Ascending aorta (tissue), 2 donors: ENCODE measurements around the gene ASRGL1. TPM values are rescaled to one million over a fixed set of nuclear protein-coding genes. Genes with fewer than 3 reads are reported as not detected.
A peak's percentile ranks its signal among the peaks of the same experiment; 100 is the strongest.

Source experiments
- DNase-seq, 2 donors: peaks; one replicate each; pipeline ENCODE4 v3.0.0-alpha.2; 2019; ENCODE audit warnings: low spot score in 2 of 2
- H3K27ac ChIP-seq, 2 donors: fragments of 200-600 bp; sonication (generic); one replicate each; pipeline ENCODE4 v1.5.1; 2016 to 2017; ENCODE audit warnings: mild to moderate bottlenecking in 1 of 2
- H3K27me3 ChIP-seq: fragments of 200-600 bp; sonication (generic); one replicate; pipeline ENCODE4 v1.5.1; 2017
- H3K36me3 ChIP-seq, 2 donors: fragments of 200-600 bp; sonication (generic); one replicate each; pipeline ENCODE4 v1.5.1; 2016
- H3K4me1 ChIP-seq, 2 donors: fragments of 200-600 bp; sonication (generic); one replicate each; pipeline ENCODE4 v1.5.1; 2016 to 2017; ENCODE audit warnings: mild to moderate bottlenecking in 1 of 2
- H3K4me3 ChIP-seq, 2 donors: fragments of 200-600 bp; sonication (generic); one replicate each; pipeline ENCODE4 v1.5.1; 2016 to 2017; ENCODE audit warnings: mild to moderate bottlenecking in 1 of 2
- H3K9me3 ChIP-seq, 2 donors: fragments of 200-600 bp; sonication (generic); one replicate each; pipeline ENCODE4 v1.5.1; 2016
- CTCF ChIP-seq, 3 experiments: fragments of 200-600 bp in 2 of 3; fragments of 450-650 bp in 1 of 3; sonication (generic) in 2 of 3; IDR thresholded peaks; one replicate each; pipeline ENCODE4 v1.5.1; 2016 to 2019; ENCODE audit warnings: antibody characterized with exemption in 3 of 3, mild to moderate bottlenecking in 1 of 3, moderate library complexity in 1 of 3
- intact Hi-C: fragments of 100-400 bp; cut with DNase I; formaldehyde crosslinking; loops from one replicate; pipeline ENCODE4 v1.15.1; 2023
- total RNA-seq: library from RNA; depleted of rRNA; stranded (reverse); fragments of >200 nt; gene quantifications from one replicate; pipeline ENCODE4 v1.1.0, GENCODE V29; 2016

The ASRGL1 gene
- total RNA-seq, 1 donor from 2014 or later: 69.8 TPM

DNA sequence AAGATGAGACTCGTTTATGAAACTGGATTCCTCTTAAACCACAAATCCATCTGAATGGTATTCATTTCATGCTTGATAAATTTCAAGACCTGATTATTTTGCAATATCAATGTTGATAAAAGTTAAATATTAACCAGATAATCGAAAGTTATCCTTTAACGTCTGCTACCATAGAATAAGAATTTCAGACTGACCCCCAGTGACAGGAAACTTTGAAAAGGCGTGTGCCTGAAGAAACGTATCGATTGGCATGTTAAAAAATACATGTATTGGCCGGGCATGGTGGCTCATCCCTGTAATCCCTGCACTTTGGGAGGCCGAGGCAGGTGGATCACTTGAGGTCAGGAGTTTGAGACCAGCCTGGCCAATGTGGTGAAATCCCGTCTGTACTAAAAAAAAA, 95.4 kb downstream of the ASRGL1 start:
- no peak for DNase-seq
- intact Hi-C loops: no loop called here
- Histone ChIP-seq H3K27me3 (no peaks in the 10 kb centered on the region), H3K4me1 (peaks cover 0 to 16% of the 10 kb centered on the region in 2 donors), H3K4me3 (no peak overlapping the region), H3K36me3 (no peaks in the 10 kb centered on the region), H3K27ac (peak overlapping the region; percentile 75 to 81), H3K9me3 (no peaks in the 10 kb centered on the region)
- no peak for TF ChIP-seq CTCF (IDR thresholded peaks at IDR 0.05)

DNA sequence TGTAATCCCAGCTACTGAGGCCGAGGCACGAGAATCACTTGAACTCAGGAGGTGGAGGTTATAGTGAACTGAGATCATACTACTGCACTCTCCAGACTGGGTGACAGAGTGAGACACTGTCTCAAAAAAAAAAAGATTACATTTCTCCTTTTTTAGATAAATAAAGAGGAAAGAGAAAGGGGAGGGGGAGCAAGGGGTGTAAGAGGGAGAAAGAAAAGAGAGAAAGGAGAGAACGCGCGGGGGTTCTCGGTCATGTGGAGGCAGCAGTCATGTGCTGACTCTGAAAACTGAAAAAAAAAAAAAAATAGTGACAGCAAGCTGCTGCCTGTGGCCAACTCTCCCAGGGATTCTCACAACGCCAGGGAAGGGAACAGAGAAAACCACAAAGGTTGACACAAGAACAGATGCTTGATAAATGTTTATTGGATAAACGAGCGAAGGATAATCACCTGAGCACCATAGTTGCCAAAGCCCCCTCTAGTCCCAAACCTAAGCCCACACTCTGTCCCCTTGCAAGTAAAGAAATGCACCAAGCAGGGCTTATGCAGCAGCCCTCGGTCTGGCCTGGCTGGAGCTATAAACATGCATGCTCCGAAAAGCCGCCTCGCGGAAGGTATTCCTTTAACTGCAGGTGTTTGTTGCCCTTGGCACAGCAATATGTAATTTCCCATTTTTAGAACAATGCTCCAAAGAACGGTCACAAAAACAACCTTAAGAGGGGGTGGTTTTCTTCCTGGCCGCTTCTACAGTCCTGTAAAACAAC, 96.1 kb downstream of the ASRGL1 start:
- peak overlapping the region; percentile 75 to 81 for H3K27ac ChIP-seq
- H3K4me3 ChIP-seq: peak overlapping the region in 1 of 2 donors; percentile 38
- peaks cover 0 to 16% of the 10 kb centered on the region in 2 donors for H3K4me1 ChIP-seq
- no peaks in the 10 kb centered on the region for H3K27me3 ChIP-seq
- no peaks in the 10 kb centered on the region for H3K36me3 ChIP-seq
- no peak for TF ChIP-seq CTCF (IDR thresholded peaks at IDR 0.05)
- no peak for DNase-seq
- H3K9me3 ChIP-seq: no peaks in the 10 kb centered on the region
- intact Hi-C loops: no loop called here

GRCh38 chr11:62433904-62434276, 96.6 kb downstream of the ASRGL1 start:
- DNase-seq: no peak
- peaks cover 0 to 16% of the 10 kb centered on the region in 2 donors for H3K4me1 ChIP-seq
- no peak for TF ChIP-seq CTCF (IDR thresholded peaks at IDR 0.05)
- H3K27ac ChIP-seq: peak overlapping the region; percentile 75 to 81
- intact Hi-C loops: no loop called here
- no peaks in the 10 kb centered on the region for H3K27me3 ChIP-seq
- H3K36me3 ChIP-seq: no peaks in the 10 kb centered on the region
- no peaks in the 10 kb centered on the region for H3K9me3 ChIP-seq
- H3K4me3 ChIP-seq: peak overlapping the region; percentile 11 to 38

GRCh38 chr11:62435846-62436660, 98.8 kb downstream of the ASRGL1 start:
- Histone ChIP-seq H3K36me3 (no peaks in the 10 kb centered on the region), H3K9me3 (no peaks in the 10 kb centered on the region), H3K27ac (peak overlapping the region; percentile 33 to 59), H3K27me3 (no peaks in the 10 kb centered on the region), H3K4me1 (peaks cover 3 to 30% of the 10 kb centered on the region in 2 donors), H3K4me3 (no peak overlapping the region)
- intact Hi-C loops: no loop called here
- TF ChIP-seq CTCF (IDR thresholded peaks at IDR 0.05): no peak
- no peak for DNase-seq

GRCh38 chr11:62437616-62438015, 100.4 kb downstream of the ASRGL1 start:
- no peak for DNase-seq
- Histone ChIP-seq H3K27ac (no peak overlapping the region), H3K9me3 (no peaks in the 10 kb centered on the region), H3K4me3 (no peak overlapping the region), H3K4me1 (peaks cover 3 to 34% of the 10 kb centered on the region in 2 donors), H3K27me3 (no peaks in the 10 kb centered on the region), H3K36me3 (no peaks in the 10 kb centered on the region)
- TF ChIP-seq CTCF (IDR thresholded peaks at IDR 0.05): no peak
- intact Hi-C loops: no loop called here
